Stimulated activated CD8-positive, alpha-beta memory T cell treated with anti-CD3 and anti-CD28 coated beads, Interleukin-15, amount 100 ng/mL, for 48 hours (primary cell): ENCODE results near the gene RBM22.

Experiments used
- DNase-seq, 2 donors: peaks; one replicate each; pipeline ENCODE4 v3.0.0-alpha.2; 2020; ENCODE audit warnings: low read depth in 2 of 2

Gene RBM22

GRCh38 chr5:150651924-150652671 is 48.8 kb downstream of the RBM22 start:
- no peak for DNase-seq

DNA sequence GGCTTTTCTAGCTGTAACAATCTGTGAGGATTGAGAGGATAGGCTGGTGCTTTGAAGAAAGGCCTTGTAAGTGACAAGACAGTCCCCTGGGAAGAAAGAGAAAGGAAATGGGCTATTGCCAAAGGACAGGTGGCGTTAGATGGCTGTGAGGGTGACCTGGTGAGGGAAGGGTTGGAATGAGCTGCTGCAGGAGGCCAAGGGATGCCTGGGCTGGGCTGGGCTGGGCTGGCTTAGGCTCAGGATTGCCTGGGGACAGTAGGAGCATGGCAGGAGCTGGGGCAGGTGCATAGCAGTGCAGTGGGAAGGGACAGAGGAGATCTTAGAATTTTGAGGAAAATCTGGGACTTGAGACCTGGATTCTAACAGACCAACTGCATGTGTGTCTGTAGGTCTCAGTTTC is 49.5 kb downstream of the RBM22 start:
- DNase-seq, result no peak

- no peak for DNase-seq
These were observed 50.5 kb downstream of the RBM22 start for GRCh38 chr5:150650021-150651006.

DNA sequence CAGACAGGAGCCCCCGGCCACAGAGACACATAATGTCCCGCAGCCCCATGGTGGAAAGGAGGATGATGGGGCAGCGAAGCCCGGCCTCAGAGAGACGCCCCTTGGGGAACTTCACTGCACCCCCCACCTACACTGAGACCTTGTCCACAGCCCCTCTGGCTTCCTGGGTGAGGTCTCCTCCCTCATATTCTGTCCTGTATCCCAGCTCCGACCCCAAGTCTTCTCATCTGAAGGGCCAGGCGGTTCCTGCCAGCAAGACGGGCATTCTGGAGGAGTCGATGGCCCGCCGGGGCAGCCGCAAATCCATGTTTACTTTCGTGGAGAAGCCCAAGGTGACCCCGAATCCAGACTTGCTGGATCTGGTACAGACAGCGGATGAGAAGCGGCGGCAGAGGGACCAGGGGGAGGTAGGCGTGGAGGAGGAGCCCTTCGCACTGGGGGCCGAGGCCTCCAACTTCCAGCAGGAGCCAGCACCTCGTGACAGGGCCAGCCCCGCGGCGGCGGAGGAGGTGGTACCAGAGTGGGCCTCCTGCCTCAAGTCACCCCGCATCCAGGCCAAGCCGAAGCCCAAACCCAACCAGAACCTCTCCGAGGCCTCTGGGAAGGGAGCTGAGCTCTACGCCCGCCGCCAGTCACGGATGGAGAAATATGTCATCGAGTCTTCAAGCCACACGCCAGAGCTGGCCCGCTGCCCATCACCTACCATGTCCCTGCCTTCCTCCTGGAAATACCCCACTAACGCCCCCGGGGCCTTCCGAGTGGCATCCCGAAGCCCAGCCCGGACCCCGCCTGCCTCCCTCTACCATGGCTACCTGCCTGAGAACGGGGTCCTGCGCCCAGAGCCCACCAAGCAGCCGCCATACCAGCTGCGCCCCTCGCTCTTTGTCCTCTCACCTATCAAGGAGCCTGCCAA is 51.5 kb downstream of the RBM22 start:
- no peak for DNase-seq

DNA sequence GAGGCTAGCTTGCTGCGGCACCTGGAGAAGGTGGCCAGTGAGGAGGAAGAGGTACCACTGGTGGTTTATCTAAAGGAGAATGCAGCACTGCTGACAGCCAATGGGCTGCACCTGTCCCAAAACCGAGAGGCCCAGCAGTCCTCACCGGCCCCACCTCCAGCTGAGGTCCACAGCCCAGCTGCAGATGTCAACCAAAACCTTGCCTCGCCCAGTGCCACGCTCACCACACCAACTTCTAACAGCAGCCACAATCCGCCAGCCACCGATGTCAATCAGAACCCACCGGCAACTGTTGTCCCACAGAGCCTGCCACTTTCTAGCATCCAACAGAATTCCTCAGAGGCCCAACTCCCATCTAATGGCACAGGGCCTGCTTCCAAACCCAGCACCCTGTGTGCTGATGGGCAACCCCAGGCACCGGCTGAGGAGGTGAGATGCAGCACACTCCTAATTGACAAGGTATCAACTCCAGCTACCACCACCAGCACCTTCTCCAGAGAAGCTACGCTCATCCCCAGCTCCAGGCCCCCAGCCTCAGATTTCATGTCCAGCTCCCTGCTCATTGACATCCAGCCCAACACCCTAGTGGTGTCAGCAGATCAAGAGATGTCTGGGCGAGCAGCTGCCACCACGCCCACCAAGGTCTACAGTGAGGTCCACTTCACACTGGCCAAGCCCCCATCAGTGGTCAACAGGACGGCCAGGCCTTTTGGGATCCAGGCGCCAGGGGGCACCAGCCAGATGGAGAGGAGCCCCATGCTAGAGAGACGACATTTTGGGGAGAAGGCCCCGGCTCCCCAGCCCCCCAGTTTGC is 52.4 kb downstream of the RBM22 start:
- no peak for DNase-seq

DNA sequence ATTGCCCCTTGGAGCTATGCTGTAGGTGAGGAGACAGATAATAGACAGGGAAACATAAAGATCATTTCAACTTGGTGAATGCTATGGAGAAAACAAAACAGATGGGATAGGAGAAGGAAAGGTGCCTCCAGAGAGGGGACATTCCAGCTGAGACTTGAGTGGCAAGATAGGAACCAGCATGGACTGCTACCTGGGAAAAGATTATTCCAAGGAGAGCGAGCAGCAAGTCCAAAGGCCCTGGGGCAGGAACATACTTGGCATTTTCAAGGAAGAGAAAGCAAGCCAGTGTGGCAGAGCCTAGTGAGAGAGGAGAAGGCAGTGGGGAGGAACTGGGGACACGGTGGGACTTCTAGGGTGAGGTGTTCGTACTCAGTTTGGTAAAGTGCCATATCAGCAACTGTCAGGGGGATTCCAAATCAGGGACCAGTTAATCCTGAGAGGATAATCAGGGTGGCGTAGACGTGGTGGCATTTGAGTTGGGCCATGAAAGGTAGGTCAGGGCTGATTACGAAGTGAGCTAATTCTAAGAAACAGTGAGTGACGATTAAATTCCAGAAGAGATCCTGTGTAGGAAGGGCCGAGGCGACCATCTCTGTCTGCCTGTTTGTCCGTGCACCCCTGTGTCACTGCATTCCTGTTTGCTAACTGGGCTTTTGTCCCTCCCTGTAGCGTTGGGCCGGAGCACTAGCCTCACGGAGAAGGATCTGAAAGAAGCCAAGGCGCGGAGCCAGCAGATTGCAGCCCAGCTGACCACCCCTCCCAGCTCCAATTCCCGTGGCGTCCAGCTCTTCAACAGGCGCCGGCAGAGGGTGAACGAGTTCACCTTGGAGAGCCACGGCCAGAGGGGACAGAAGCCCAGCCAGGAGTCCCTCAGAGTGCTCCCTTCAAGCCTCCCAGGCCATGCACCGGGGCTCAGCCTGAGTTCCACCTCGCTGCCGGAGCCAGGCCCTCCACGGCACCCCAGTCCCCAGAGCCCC is 53.3 kb downstream of the RBM22 start:
- no peak for DNase-seq

DNA sequence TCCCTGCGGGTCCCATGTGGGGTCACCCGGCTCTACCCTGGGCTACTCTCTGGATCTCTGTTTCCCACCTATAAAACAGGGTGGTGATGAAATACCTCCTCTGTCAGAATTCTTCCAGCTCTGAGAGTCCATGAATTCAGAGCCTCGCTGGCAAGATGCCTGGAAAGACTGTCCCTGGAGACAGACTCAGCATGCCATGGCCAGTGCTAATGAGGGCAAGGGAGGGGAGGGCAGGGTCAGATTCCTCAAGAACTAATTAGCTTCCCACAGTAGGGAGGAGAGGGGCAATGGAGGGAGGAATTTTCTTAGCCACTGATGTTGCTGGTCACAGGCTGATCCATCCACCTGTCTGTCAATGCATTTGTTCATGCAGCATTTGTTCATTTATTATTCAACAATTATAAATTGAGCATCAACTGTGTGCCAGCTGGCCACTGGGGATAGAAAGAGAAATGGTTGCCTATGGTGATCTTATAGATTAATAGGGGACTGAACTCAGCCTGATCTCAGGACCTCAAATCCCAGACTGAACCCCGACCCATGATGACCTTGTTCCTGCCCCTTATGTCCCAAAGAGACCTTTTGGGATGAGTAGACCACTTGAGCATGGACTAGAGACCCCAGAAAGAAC is 55.7 kb downstream of the RBM22 start:
- no peak for DNase-seq

GRCh38 chr5:150644514-150644913 is 56.3 kb downstream of the RBM22 start:
- no peak for DNase-seq

GRCh38 chr5:150644058-150644457 is 56.8 kb downstream of the RBM22 start:
- no peak for DNase-seq

GRCh38 chr5:150642991-150643710 is 57.7 kb downstream of the RBM22 start:
- DNase-seq, result no peak

- no peak for DNase-seq
These were observed 58.3 kb downstream of the RBM22 start for GRCh38 chr5:150642567-150642927.

DNA sequence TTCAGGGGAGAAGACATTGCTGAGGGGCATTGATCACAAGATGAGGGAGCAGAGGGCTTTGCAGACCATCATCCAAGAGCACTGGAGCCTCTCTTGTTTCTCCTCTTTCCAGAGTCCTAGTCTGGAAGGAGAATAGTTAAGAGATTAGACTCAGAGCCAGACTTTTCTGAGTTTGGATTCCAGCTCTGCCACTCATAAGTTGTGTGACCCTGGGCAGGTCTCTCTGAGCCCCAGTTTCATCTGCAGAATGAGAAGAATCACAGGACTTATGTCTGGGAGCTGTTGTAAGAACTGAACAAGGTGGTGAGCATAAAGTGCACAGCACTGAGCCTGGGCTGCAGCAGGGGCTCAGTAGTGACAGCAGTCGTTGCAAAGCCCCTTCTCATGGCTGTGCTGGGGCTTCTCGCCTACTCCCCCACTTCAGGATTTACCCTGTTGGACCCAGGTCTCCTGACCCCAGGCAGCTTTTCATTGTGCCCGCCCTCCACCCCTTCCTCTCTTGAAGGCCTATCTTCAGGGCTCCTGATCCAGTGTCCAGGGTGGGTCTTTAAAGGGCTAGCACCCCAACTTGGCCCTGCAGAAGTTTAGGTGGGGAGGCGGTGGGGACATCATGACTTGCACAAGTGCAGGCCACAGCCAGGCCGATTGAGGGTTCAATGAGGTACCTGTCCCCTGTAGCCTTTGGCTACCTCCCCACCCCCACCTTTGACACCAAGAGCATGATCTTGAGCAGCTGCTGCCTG is 58.9 kb downstream of the RBM22 start:
- no peak for DNase-seq

GRCh38 chr5:150641006-150641570 is 59.8 kb downstream of the RBM22 start:
- DNase-seq, result no peak
